Brain microvascular endothelial cell (primary cell): ENCODE data around the gene FAM227B.

Experiments used
- DNase-seq: peaks from one replicate; pipeline ENCODE4 v3.0.0-alpha.2; 2020
- H3K27ac ChIP-seq: fragments of 250-450 bp; sonication (Bioruptor Pico); 2 replicates; pipeline ENCODE4 v1.5.1; 2020; ENCODE audit warnings: mild to moderate bottlenecking, moderate library complexity
- H3K27me3 ChIP-seq: fragments of 250-450 bp; sonication (Bioruptor Pico); replicated peaks from 2 replicates; pipeline ENCODE4 v1.5.1; 2020; ENCODE audit warnings: mild to moderate bottlenecking
- H3K36me3 ChIP-seq: fragments of 250-450 bp; sonication (Bioruptor Pico); replicated peaks from 2 replicates; pipeline ENCODE4 v1.5.1; 2020; ENCODE audit warnings: mild to moderate bottlenecking
- H3K4me3 ChIP-seq: 2 replicates; pipeline ENCODE4 v1.5.1; 2011; ENCODE audit warnings: low read depth, mild to moderate bottlenecking, control low read depth, low read length, moderate library complexity
- in situ Hi-C: cut with HindIII; loops from 2 replicates; pipeline ENCODE4 v1.10.0; 2017; ENCODE audit warnings: low sequenced_read_pairs, low pct_ligation_motif_present
- TF ChIP-seq, protein P1 (sequence below): IDR thresholded peaks from 2 replicates; pipeline ENCODE4 v1.5.1; 2011; ENCODE audit warnings: low read depth, mild to moderate bottlenecking, moderate library complexity, low read length, control low read depth, inconsistent platforms; ENCODE audit errors: missing control alignments

The FAM227B gene

DNA sequence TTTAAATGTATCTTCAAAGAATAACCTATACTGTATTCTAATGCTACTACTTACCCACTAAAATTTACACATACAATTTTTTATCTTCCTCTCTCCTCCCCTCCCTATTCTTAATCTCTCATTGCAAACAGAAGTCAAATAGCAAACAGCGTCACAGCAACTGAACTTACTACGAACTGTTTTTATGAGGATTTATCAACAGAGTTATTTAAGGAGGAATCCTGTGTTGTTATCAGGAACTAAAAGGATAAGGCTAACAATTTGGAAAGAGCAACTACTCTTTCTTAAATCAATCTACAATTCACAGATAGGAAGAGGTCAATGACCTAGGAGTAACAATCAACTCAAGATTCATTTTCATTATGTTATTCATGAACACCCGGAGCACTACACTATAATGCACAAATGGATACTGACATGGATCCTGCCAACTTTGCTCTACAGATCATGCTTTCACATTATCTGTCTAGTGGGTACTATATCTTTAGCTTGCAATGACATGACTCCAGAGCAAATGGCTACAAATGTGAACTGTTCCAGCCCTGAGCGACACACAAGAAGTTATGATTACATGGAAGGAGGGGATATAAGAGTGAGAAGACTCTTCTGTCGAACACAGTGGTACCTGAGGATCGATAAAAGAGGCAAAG is 196.6 kb downstream of the FAM227B start:
- H3K27ac ChIP-seq: no peak overlapping the region
- no peak for DNase-seq
- H3K36me3 ChIP-seq: no peaks in the 10 kb centered on the region
- H3K4me3 ChIP-seq: peak overlapping the region; percentile 5
- TF ChIP-seq, protein P1, sequence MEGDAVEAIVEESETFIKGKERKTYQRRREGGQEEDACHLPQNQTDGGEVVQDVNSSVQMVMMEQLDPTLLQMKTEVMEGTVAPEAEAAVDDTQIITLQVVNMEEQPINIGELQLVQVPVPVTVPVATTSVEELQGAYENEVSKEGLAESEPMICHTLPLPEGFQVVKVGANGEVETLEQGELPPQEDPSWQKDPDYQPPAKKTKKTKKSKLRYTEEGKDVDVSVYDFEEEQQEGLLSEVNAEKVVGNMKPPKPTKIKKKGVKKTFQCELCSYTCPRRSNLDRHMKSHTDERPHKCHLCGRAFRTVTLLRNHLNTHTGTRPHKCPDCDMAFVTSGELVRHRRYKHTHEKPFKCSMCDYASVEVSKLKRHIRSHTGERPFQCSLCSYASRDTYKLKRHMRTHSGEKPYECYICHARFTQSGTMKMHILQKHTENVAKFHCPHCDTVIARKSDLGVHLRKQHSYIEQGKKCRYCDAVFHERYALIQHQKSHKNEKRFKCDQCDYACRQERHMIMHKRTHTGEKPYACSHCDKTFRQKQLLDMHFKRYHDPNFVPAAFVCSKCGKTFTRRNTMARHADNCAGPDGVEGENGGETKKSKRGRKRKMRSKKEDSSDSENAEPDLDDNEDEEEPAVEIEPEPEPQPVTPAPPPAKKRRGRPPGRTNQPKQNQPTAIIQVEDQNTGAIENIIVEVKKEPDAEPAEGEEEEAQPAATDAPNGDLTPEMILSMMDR: no peak
- H3K27me3 ChIP-seq: no peaks in the 10 kb centered on the region
- in situ Hi-C loops: no loop called here

DNA sequence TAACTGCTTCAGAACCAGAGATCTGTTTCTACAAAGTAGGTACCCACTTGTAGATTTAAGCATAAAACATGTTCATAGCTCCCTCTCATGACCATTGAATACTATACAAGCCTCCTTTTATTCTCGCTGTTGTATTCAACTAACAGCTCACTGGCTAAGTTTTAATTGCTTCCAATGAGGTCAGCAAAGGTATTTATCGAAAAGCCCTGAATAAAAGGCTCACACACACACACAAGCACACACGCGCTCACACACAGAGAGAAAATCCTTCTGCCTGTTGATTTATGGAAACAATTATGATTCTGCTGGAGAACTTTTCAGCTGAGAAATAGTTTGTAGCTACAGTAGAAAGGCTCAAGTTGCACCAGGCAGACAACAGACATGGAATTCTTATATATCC is 197.6 kb downstream of the FAM227B start, which contains the start of gene FGF7:
FGF7 (plus strand) TSS at position 222 of the 400 bp plus-strand sequence. CDS start 1,056 bp downstream, outside the sequence.
- in situ Hi-C loops: no loop called here
- no peaks in the 10 kb centered on the region for H3K27me3 ChIP-seq
- no peaks in the 10 kb centered on the region for H3K36me3 ChIP-seq
- H3K27ac ChIP-seq: no peak within 1 kb of the TSS
- no peak within 1 kb of the TSS for H3K4me3 ChIP-seq
- DNase-seq: no peak
- TF ChIP-seq, protein P1: no peak

DNA sequence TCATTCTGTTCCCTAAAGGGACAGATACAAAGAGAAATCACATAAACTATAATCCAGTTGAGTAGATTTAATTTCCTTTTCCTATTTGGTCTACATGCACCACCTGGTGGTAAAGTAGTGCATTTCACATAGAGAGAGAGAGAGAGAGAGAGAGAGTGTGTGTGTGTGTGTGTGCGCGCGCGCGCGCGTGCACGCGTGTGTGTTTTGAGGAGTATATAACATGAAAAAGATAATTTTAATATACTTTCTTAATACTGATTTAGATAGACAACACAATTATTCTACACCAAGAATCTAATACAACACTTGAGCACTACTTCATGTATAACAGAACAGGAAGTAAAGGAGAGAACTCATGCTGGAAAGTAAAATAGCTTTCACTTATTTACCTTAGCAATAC is 198.6 kb downstream of the FAM227B start:
- DNase-seq: peak; percentile 38

DNA sequence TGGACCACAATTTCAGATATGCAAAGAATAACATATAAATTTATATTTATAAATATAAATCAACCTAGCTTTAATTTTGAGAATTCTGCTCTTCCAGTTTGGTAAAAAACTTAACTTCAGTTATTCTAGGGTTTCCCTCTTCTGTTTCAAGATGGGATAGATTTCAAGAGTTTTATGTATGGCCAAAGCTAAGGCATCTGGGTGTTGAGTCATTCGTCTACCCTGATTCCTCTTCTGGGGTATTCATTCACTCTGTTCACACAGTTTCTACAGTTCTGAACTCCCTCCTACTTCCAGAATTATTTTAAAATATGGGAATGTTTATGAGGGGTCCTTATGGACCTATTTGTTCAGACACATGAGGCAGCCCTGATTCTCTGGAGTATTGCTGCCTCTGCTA is 201.8 kb downstream of the FAM227B start:
- in situ Hi-C loops: no loop called here
- H3K27me3 ChIP-seq: no peaks in the 10 kb centered on the region
- DNase-seq: no peak
- no peaks in the 10 kb centered on the region for H3K36me3 ChIP-seq
- H3K27ac ChIP-seq: no peak overlapping the region
- TF ChIP-seq, protein P1: no peak
- H3K4me3 ChIP-seq: no peak overlapping the region

More for the DNA sequence above, 198.6 kb downstream of the FAM227B start:
- in situ Hi-C loops: no loop called here
- TF ChIP-seq, protein P1: peak; percentile 72
- Histone ChIP-seq H3K36me3 (no peaks in the 10 kb centered on the region), H3K4me3 (no peak overlapping the region), H3K27ac (no peak overlapping the region), H3K27me3 (no peaks in the 10 kb centered on the region)

DNA sequence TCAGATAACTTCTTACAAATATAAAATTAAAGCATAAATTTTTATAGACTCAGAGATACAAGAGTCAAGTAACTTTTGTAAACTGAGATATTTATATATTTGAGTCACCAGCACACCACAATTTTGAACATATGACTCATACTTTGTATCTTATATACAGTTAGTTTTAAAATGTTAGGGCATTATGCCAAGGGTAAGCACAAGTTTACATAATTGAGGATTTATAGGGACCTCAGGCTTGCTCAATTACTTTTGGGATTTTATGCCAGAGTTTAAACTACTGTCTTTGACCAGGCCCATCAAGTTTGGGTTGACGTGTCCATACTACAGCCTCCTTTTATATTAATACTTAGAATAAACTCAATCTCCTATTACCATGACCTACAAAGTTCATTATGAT is 205.0 kb downstream of the FAM227B start:
- Histone ChIP-seq H3K36me3 (no peaks in the 10 kb centered on the region), H3K27ac (no peak overlapping the region), H3K27me3 (no peaks in the 10 kb centered on the region), H3K4me3 (no peak overlapping the region)
- TF ChIP-seq, protein P1: no peak
- DNase-seq: peak; percentile 21
- in situ Hi-C loops: no loop called here

DNA sequence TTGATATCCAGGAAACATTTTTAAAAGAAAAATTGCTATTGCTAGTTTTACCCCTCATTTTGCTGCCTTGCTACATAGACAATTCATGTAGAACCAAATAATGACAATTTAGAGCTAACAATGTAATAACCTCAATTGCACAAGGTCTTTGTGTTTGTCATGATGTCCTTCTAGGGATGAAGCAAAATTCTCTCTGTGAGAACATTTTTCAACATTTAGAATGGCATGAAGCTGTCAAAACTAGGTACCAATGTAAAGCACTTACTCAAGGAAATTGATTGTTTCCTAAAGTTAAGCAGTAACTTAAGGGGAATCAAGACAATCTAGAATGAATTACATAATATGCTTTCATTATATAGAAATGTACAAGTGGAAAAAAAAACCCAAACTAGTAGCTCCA is 205.5 kb downstream of the FAM227B start:
- Histone ChIP-seq H3K36me3 (no peaks in the 10 kb centered on the region), H3K27ac (no peak overlapping the region), H3K27me3 (no peaks in the 10 kb centered on the region), H3K4me3 (no peak overlapping the region)
- TF ChIP-seq, protein P1: no peak
- in situ Hi-C loops: no loop called here
- no peak for DNase-seq
